Stimulated activated CD4-positive, alpha-beta T cell treated with anti-CD3 and anti-CD28 coated beads, Interleukin-12 subunit alpha, Interleukin-12 subunit beta, amount 100 ng/mL, for 48 hours (primary cell): ENCODE measurements around the gene EPHB4.
"Not testable (repeated sequence)": the region's sequence is repeated elsewhere in the genome, so short reads cannot be mapped to it uniquely, and the experiment has no call there.

ENCODE experiments used
- DNase-seq, 3 donors: peaks; one replicate each; pipeline ENCODE4 v3.0.0-alpha.2; 2020; ENCODE audit warnings: low read depth in 2 of 3, low spot score in 1 of 3

Gene EPHB4

DNA sequence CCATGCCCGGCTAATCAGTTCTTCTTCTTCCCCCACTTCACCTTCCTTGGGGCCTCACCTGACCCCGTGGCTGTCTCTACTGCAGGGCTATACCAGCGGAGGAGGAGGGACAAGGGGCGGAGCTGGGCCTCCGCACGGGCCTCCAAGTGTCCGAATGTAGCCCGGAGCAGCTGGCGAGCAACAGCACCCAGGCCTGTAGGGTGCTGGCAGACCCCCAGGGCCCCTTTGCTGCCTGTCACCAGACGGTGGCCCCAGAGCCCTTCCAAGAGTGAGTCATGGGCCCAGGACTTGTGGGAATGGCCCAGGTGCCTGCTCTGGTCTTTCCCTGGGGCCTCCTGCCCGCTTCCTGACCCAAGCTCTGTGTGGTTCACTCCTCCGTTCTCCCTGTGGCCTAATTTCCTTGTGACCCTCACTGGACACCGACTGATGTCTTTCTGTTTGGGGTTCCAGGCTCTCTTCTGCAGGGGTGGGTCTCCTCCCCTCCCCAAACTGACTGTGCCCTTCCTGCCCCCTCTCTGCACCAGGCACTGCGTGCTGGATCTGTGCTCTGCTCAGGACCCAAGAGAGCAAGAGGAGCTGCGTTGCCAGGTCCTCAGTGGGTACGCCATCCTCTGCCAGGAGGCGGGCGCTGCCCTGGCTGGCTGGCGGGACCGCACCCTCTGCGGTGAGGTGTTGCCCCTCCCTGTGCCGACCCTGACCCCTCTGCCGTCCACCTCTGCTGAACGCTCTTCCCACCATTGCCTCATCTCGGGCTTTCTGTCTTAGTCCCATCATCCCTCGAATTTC, 35.2 kb downstream of the EPHB4 start:
- no peak for DNase-seq

DNA sequence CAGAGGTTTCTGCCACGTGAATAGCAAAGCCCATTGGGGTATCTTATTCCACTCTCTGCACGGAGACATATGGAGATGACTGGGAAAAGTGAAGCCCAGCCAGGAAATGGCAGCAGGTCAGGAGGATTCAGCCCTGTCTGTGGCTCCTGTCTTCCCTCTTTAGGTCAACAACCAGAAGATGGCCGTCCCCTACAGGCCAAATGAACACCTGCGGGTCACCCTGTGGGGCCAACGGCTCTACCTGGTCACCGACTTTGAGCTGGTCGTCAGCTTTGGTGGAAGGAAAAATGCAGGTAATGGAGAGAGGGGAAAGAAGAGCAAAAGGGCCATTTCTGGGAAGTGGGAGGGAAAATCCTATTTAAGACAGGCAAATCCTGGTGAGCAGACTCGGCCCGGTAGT, 38.3 kb downstream of the EPHB4 start:
- DNase-seq: no peak

DNA sequence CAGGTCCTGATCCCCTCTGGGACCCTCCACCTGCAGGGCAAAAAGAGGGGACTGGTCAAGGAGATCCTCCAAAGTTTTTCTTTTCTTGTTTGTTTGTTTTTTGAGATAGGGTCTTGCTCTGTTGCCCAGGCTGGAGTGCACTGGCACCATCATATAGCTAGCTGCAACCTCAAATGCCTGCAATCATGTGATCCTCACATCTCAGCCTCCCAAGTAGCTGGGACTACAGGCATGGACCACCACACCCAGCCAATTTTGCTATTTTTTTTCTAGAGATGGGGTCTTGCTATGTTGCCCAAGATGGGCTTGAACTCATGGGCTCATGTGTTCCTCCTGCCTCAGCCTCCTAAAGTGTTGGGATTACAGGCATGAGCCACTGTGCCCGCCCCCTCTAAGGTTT, 41.0 kb downstream of the EPHB4 start:
- DNase-seq: no peak

DNA sequence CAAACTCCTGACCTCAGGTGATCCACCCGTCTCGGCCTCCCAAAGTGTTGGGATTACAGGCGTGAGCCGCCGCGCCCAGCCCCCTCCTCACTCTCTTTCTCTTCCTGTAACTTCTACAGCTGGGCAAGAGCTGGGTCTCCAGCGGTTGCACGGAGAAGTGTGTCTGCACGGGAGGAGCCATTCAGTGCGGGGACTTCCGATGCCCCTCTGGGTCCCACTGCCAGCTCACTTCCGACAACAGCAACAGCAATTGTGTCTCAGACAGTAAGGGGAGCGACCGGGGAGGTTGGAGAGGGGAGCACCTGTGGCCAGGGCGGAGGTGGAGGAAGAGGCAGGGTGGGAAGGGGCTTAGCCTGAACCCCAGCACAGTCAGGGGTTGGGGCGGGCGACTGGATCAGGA, 41.4 kb downstream of the EPHB4 start:
- no peak for DNase-seq

DNA sequence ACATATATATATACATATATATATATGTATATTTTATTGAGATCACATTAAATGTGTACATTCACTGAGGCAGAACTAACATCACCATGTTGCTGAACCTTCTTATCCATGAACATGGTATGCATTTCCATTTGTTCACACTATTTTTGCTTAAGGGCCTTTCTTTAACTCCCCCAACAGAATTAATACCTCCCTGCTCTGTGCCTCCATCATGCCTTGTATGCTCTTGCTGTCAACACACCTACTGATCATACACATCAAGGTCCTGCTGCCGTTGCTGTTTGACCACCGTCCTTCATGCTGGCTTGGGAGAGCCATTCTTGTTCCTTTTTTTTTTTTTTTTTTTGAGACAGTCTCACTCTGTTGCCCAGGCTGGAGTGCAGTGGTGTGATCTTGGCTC, 43.5 kb downstream of the EPHB4 start:
- no peak for DNase-seq

DNA sequence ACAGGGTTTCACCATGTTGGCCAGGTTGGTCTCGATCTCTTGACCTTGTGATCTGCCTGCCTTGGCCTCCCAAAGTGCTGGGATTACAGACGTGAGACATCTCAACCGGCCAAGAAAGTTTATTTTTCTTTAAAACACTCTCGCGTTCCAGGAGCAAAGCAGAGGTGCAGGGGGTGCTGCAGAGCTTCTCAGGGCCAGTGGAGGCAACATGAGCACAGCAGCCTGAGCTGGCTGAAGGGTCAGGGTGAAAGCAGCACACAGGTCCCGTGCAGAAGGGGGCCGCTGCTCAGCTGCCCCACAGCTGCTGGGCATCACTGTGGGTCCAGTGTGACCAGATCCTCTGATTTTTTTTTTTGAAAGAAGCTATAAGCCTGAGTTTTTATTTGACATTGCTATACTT, 46.1 kb downstream of the EPHB4 start:
- DNase-seq: no peak

DNA sequence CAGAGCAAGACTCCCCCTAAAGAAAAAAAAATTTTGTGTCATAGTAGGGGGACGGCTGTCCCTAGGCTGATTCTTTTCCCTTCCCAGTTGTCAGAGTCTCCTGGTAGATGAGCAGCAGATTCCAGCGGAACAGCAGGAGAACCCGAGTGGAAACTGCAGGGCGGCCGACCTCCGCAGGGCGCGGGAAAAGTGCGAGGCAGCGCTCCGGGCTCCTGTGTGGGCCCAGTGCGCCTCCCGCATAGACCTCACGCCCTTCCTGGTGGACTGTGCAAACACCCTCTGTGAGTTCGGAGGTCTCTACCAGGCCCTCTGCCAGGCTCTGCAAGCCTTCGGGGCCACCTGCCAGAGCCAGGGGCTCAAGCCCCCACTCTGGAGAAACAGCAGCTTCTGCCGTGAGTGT, 48.0 kb downstream of the EPHB4 start:
- DNase-seq: no peak

DNA sequence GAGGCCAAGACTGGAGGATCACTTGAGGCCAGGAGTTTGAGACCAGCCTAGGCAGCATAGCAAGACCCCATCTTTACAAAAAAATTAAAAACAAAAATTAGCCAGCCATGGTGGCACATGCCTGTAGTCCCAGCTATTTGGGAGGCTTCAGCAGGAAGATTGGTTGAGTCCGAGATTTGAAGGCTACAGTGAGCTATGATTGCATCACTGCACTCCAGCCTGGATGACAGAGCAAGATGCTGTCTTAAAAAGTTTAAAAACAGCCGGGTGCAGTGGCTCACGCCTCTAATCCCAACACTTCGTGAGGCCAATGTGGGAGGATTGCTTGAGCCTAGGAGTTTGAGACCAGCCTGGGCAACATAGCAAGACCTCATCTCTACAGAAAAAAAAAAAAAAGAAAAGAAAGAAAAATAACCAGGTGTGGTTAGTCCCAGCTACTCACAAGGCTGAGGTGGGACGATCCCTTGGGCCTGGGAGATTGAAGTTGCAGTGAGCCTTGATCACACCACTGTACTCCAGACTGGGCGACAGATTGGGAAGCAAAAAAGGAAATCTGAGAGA, 49.2 kb downstream of the EPHB4 start:
- DNase-seq: no peak

DNA sequence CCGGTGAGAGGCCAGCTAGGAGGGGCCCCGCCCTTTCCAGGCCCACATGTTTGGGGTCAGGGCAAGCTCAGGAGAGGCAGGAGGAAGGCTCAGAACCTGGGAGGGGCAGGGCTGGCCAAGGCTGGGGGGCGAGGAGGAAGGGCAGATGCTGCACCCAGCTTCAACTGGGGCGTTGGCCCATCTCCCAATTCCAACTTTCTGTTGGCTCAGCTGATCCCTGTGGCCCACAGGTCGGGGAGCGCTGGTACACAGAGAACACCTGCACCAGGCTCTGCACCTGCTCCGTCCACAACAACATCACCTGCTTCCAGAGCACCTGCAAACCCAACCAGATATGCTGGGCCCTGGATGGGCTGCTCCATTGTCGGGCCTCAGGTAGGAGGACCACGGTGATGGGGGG, 53.8 kb downstream of the EPHB4 start:
- no peak for DNase-seq

DNA sequence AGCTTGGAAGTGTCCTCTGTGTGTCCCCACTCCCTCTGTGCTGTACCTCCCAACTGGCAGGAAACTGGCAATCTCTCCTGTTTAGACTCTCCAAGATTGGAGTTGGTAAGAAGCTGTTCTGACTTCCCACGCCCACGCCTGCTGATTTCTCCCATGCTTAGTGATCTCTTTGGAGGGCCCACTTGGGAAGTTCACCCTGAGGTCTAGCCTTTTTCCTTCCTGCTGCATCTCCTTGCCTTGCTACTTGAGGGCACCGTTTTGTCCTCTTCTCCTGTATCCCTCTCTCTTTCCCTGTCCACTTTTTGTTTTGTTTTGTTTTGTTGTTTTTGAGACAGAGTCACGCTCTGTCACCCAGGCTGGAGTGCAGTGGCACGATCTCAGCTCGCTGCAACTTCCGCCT, 58.5 kb downstream of the EPHB4 start:
- no peak for DNase-seq

DNA sequence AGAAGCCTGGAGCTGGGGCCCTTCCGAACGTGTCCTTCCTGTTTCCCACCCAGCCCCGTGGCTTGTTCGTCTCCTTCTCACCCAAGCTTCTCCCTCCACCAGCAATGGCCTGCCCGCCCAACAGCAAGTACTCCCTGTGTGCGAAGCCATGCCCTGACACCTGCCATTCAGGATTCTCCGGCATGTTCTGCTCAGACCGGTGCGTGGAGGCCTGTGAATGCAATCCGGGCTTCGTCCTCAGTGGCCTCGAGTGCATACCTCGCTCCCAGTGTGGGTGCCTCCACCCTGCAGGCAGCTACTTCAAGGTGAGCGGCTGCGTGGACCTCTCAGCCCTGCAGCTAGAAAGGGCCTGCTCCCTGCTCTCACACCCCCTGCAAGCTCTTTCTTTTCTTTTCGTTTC, 62.1 kb downstream of the EPHB4 start:
- DNase-seq: no peak

DNA sequence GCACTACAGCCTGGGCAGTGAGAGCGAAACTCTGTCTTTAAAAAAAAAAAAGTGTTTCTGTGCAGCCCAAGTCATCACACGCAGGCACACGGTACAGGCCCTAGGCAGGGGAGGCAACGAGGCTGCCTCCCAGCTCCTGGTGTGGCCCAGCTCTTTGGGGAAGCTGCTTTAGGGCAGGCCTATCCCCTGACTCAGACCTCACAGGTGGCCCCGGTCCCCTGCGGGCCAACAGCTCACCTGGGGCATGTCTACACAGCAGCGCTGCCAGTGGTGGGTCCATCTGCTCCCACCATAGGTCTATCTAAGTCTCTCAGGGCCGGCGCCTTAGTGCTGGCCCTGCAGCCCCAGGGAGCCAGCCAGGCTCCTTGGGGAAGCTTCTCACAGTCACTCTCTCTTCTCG, 62.5 kb downstream of the EPHB4 start:
- no peak for DNase-seq

DNA sequence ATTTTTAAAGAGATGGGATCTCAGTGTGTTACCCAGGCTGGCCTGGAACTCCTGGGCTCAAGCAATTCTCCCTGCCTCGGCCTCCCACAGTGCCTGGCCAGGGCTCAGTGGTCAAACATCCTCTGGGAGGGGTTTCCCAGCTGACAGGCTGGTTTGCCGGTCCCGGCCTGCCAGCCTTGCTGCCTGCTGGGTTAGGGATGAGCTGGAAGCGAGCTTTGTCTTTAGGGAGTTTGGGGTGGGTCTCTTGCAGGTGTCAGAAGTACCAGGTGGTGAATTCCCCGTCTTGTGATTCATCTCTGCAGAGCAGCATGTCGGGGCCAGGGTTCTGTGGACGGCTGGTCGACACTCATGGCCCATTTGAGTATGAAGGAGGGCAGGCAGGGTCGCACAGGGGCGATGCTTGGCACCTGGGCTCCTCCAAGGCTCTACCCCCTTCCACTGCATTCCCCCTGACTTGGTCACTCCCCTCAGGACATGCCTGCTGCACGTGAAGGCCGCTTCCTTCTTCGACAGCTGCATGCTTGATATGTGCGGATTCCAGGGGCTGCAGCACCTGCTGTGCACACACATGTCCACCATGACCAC, 63.7 kb downstream of the EPHB4 start:
- DNase-seq: no peak

DNA sequence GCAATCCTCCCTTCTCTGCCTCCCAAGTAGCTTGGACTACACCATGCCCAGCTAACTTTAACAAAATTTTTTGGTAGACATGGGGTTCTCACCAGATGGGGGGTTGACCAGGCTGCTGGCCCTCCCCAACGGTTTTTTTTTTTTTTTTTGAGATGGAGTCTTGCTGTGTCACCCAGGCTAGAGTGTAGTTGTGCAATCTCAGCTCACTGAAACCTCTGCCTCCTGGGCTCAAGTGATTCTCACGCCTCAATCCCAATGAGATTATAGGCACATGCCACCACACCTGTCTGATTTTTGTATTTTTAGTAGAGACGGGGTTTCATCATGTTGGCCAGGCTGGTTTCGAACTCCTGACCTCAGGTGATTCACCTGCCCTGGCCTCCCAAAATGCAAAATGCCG, 64.5 kb downstream of the EPHB4 start:
- not testable (repeated sequence) for DNase-seq

DNA sequence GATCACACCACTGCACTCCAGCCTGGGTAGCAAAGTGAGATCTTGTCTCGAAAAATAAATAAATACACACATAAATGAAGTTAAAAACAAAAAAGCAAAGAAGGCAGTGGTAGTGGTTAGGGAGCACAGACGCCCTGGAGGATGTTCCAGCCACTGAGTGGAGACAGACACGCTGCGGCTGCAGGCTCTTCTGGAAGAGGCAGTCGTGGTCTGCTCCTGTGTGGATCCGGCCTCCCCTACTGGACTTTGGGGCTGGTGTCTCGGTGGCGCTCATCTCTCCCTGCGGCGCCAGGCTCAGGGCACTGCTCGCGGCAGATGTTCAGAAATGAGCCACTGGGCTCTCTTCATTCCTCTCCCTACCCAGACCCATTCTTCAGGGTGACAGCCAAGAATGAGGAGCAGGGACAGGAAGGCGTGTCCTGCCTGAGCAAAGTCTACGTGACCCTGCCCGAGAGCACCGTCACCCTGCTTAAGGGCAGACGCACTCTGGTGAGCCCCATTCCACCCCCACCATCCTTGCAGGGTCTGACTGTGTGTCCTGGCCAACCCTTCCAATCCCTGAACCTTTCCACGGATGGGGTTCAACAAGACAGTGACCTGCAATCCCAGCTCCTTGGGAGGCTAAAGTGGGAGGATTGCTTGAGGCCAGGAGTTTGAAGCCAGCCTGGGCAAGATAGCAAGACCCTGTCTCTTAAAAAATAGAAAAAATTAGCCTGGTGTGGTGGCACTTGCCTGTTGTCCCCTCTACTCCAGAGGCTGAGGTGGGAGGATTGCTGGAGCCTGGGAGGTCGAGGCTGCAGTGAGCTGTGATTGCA, 67.8 kb downstream of the EPHB4 start:
- no peak for DNase-seq

DNA sequence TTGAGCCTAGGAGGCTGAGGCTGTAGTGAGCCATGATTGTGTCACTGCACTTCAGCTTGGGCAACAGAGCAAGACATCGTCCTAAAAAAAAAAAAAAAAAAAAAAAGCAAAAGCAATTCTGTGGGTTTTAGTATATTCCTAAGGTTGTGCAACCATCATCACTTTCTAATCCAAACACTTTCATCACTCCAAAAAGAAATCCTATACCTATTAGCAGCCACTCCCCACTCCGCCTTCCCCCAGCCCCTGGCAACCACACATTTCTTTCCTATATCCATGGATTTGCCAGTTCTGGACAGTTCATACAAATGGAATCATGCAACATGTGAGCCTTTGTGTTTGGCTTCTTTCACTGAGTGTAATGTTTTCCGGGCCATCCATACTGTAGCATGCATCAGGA, 73.6 kb downstream of the EPHB4 start:
- no peak for DNase-seq

DNA sequence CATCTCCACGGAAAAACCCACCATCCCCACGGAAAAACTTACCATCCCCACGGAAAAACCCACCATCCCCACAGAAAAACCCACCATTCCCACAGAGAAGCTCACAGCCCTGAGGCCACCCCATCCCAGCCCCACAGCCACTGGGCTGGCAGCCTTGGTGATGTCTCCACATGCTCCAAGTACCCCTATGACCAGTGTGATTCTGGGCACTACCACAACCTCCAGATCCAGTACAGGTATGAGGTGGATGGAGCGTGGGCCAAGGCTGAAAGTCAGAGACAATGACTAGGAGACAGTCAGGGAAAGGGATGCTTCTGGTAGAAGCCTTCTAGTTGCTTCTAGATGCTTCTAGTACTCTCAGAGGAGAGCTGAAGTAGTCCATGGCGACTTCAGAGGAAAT, 74.3 kb downstream of the EPHB4 start:
- no peak for DNase-seq
